HG03175 (cell line): ENCODE data around the gene RAB30.

Experiments used
- ATAC-seq: cut with Tn5 transposase; IDR thresholded peaks from one replicate; pipeline ENCODE4 v1.9.1; 2021; ENCODE audit warnings: mild to moderate bottlenecking, moderate library complexity; ENCODE audit not compliant: unreplicated experiment

The RAB30 gene

DNA sequence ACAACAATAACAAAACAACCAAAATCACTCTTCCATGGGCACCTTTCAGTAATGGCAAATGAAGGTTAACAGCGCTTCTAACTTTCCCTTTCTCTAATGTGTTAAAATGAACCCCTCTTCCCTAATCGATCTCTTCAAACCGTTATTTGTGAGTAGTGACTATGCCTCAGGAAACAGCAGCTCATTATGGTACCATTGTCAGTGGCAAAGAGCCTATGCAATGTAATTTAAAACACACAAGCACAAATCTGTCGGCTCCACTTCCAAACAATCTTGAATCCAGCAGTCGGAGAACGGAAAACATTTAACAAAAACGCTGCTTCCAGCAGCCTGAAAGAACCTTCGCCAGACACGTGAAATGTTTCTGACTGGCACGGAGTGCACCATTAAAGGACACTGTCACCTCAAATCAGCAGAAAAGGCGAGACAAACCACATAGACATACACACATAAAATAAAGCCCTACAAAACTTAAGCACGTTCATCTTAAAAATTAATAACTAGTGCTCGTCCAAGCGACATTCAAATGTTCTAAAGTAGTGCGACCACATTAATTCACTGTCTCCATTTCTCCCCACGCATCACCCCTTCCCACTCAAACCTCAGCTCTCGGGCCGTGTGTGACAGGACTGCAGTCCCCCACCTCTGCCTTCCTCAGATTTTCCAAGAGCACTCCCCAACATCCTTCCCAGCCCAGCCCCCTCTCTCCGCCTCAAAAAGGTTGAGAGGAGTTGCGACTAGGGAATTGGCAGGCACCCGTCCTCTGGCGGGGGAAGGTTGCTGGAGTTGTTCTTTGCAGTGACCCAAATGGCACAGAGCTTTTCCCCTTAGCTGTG lies 748 bp downstream of the RAB30 start:
- ATAC-seq, result no peak

DNA sequence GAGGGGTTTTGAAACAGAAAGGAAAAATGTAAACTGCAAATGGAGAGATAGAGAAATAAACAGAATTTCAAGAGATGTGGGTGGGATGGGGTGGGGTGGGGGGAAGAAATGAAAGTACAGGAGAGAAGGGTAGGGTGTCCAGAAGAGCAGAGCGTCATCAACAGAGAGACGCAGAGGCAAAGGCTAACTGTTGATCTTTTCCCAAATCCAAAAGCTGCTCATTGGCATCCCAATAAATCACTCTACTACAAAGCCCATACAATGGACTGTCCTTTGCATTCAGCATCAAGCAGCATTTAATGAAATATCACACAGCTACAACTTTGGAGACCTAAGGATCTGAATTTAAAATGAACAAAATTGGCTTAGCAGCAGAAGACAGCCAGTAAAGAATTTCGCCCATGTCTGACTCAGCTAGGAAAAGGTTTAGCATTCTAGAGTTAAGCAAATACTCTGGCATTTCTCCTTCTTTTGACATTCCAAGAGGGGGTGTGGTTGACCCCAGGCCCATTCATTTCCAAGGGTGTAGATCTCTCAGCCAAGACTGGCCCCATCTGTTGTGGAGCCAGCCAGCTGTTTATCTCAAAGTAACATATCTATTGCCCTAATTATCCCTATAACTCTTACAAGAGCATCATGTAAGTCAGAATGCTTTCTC lies 1.5 kb downstream of the RAB30 start:
- ATAC-seq, result no peak

DNA sequence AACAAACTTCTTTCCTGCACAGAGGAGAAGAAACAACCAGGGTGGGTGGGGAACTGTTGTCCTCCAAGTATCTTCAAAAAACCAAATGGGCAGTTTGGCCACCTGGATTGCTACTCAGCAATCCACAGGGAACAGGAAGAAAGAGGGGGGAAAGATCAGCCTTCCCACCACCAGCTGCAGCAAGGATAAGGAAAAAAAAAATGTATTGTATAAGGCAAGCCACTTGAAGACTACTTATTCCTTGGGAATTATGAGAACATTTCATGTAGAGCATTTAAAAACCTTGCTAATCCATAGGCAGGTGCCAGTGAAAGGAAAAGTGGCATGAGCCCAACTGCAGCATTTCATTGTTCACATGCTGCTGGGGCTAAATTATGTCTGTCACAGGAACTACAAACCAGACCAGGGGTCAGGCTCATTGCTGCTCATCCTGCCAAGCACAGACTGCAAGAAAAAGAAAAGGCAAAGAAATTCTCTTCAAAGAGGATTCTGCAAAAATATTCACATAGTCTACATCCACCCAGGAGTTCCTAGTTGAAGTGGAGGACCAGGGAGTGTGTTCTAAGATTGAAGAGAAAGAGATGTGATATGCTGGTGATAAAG lies 2.2 kb downstream of the RAB30 start:
- ATAC-seq, result no peak

DNA sequence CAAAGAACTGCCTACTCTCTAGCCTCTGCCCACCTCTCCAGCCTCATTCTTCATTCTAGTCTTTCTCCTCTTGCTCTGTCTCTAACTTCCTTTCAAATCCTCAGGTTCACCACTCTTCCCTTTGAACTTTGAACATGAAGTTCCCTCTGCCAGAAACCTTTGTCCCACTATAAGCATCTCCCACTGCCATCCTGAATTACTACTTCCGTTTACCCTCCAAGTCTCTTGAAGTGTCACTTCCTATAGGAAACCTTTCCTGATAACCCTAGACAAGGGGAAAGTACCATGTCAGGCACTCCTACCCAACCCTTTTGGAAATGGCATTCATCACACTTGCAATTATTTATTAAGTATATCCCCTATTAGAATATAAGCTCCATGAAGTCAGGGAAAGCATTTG lies 3.1 kb downstream of the RAB30 start:
- ATAC-seq, result no peak

DNA sequence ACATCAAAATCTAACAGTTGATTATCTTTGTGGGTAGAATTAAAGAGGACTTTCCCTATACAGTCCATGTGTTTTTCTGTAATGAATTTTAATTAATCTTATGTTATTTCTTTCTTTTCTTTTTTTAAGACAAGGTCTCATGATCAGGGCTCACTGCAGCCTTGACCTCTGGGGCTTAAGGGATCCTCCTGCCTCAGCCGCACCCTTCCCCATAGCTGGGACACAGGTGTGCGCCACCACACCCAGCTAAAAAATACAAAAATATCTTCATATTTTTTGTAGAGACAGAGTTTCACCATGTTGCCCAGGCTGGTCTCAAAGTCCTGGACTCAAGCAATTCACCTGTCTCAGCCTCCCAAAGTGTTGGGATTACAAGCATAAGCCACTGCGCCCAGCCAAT lies 7.7 kb downstream of the RAB30 start:
- ATAC-seq, result no peak

DNA sequence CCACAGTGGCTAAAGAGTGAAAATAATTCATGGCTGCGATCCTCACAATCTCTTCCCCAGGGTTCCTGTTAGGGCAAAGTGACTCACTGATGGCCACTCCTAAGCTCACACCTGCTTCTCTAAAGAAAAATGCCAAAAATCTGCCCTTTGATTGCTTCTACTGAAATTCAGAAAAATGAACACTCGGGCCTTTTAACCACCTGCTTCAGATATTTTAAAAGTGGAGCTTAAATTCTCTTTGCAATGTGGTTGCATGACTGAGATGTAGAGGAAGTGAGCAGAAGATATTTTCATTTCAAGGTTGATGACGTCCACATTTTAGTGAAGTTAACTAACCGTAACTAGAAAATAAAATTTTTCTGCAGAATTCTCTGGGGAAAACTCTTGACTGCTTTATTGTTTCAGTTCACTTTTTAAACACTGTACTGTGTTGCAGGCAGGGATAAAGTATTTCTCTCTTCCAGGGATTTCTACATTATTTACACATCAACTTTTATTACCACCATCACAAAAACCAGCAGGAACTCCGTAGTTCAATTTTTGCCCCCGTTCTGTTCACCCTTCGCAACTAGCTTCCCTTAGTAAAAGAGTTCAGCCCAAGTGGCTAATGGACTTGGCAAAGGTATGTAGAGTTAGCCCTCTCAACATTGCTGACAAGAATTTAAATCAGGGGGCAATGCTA lies 8.5 kb downstream of the RAB30 start:
- peak; percentile 76 for ATAC-seq

DNA sequence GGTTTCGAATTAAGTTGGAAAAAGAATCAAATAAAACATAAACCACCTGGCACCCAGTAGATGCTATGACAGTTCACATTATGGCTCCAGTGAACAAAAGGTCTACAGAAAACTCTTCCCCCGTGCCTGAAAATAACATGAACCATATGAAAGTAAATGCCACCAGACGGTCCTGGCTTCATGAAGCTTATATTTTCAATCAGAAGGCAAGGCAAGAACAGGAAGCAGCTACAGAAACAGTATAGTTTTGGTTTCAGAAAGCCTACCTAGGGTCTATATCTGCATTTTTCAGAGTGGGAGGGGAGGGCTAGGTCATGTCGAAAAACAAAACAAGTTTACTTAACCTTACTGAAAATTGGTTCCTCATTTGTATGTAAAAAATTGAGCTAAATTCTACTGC lies 9.8 kb downstream of the RAB30 start:
- peak; percentile 65 for ATAC-seq

DNA sequence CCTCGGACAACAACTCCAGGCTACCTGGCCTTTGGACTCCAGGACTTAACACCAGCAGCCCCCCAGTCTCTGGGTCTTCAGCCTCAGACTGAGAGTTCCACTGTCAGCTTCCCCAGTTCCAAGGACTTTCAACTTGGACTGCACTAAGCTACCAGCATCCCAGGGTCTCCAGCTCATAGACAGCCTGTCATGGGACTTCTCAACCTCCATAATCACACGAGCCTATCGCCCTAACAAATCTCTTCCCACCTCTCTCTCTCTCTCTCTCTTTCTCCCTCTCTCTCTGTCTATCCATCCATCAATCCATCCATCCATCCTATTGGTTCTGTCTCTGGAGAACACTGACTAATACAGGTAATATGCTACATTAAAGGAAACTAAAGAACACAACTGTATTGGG lies 10.7 kb downstream of the RAB30 start:
- no peak for ATAC-seq

DNA sequence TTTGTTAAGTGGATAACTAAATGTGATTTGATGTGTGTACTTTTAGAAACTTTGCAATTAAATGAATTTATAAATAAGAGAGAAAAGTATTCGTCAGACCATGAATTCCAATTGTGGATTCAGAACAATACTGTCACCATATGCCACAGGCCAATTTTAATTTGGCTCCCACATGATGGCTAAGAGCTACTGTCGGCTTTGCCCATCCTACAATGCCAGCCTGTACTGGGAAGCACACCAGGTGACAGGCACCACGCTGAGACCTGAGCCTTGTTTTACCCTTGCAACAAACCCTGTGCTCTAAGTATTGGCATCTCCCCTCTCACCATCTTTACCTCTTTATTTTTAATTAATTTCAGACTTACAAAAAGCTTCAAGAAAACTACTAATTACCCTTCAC lies 14.0 kb downstream of the RAB30 start:
- no peak for ATAC-seq

DNA sequence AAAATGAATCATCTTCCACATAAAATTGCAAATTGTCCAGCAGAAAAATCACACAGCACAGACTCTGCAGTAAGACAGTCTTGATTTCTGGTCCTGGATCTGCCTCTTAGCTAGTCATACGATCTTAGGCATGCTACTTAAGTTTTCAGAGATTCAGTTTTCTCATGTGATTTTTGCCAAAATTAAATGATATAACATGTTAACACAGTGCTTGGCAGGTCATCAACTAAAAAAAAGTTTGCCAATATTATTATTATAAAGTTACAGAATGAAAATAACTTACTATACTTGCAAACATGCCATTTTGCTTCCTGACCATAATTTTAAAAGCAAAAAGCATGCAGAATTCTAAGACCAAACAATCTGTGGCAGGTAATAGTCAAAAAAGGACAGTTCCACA lies 15.1 kb downstream of the RAB30 start:
- no peak for ATAC-seq

DNA sequence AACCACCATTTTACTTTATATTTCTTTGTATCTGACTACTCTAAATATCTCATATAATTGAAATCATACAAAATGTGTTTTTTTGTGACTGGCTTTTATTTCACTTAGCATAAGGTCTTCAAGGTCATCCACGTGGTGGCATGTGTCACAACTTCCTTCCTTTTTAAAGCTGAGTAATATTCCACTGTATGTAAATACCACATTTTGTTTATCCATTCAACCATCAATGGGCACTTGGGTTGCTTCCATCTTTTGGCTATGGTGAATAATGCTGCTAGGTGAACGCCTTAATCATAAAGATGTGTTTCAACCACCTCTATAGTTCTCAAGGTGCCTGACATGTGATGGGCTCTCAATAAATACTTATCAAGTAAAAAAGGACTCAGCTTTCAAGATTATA lies 15.5 kb downstream of the RAB30 start:
- no peak for ATAC-seq

DNA sequence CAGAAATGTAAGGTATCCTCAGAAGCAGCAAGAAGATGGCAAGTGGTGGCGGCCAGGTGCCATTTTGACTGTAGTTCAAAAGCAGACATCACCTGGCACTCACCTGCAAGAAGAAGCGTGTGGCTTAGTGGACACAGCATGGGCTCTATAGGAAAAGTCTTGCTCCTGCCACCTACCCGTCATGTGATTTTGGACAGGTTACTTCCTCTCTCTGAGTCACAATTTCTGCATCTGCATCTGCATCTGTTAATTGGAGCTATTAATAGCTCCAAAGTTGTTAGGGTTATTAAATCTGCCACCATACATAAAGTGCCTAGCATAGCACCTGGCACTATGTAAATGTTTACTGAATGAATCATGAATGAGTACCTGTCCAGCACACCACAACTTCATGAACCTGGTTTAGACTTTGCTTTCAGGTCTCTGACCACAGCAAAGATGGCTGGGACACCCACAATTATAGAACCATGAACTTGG lies 16.8 kb downstream of the RAB30 start:
- ATAC-seq, result peak; percentile 67

DNA sequence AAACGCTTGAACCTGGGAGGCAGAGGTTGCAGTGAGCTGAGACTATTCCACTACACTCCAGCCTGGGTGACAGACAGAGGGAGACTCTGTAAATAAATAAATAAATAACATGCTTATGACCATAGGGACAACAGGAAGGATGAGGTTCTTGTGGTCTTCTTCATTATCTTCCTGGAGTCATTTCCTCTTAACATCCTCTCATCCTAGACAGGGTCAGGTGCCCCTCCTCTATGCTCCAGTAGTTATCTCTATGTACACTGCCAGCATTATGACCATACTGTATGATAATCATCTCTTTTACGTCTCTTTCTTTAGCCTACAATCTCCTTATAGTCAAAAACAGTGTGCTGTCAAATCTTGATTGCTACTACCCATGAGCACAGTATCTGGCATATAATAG lies 17.7 kb downstream of the RAB30 start:
- peak; percentile 86 for ATAC-seq

DNA sequence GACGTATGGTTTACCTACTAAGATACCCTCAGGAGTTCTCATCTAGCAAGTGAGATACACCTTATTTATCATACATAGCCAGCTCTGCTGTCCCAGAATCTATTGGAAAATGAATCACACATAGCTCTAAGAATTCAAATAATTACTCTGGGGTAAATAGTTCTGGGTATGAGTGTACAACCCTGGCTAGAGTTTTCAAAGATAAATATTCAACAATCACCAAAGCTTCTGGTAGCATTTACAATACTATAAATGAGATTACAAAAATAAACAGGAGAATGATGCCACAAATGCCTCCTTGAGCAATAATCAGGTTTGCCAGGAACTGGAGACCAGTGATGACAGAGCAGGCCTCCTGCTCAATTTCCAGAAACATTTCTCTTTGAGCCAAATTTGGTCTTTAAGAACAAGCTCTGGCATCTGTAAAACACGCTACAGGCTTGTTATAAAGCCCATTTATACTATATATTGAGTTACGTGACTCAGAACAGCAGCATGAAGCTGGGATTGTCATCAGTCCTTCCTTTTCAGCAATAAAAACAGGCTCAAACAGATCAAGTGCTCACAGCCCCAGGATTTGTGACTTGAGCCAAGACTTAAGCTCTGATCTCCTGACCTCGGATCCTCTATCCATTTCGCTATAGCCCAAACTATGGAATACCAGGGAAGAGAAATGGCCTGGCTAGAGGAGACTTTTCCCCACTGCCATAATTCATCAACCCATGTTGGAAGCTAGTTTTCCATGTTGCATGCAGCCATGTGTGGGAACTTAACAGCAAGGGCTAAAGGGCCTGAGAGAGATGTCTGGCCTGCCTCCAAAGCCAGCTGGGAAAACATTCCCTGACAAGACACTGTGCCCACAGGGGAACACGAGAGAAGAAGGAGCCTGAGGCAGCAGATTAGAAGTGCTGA lies 19.7 kb downstream of the RAB30 start:
- ATAC-seq, result no peak

DNA sequence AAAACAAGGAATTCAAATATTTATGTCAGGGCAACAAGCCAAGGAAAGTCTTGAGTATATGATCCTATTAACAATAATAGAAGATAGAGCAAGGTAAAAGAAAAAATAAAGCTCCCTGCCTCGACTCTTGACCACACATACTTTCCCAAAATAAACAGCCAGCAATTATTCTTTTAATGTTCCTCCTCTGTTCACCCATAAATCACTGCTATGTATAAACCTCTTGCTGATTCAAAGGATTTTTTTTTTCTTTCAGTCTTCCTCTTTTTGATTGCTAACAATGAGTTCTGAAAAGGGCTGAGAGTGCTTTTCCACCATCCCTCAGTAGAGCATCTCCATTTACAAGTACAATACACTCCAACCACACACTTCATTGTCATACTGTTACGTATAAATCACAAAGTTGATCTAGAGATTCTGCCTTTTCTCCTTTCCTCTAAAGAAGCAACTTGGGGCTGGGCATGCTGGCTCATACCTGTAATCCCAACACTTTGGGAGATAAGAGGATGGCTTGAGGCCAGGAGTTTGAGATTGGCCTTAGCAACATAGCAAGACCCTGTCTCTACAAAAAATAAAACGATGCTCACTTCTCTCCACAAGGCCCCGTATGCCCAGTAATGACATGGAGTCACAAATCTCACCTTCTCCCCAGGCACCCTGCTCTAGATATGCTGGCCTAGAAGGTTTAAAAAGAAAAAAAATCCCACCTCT lies 24.0 kb downstream of the RAB30 start:
- no peak for ATAC-seq

DNA sequence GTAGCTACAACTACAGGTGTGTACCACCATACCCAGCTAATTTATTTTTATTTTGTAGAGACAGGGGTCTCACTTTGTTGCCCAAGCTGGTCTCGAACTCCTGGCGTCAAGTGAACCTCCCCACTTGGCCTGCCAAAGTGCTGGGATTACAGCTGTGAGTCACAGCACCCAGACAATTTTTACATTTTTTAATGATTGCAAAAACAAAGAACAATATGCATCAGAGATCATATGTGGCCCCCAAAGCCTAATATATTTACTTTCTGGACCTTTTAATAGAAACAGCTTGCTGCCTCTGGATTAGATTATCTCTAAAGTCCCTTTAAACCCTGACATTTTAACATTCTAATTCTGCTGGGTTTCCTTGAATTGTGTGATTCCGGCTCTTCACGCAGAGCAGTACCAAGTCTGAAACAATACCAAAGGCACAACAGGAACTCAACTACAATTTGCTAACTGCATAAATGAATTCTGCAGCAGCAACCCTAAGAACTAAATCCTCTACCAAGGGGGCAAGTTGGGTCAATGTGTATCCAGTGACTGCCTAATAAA lies 25.0 kb downstream of the RAB30 start:
- no peak for ATAC-seq

DNA sequence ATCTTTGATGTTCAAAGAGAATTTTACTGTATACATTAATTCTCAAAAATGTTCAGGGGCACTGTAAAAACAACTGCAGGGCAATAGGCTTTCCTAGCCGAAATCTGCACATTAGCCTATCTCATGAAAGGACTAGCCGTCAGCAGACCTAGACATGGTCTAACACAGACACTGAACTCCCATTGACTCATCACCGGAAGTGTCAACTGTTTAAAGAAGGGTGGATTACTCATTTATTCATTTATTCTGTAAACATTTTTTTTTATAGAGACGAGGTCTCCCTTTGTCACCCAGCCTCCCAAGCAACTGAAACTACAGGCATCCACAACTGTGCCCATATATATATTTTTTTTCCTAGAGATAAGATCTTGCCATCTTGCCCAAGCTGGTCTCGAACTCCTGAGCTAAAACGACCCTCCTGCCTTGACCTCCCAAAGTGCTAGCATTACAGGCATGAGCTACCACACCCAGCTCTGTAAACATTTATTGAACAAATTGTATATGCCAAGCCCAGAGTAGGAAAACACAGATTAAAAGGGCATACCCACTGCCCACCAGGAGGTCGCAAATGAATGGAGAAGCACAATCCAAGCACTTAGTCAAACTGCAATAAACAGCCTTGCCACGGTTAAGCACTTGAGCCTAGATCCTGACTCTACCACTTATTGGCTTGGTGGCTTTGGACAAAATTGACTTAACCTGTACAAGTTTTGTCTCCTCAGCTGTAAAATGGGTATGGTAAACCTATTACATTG lies 26.6 kb downstream of the RAB30 start:
- ATAC-seq, result peak; percentile 73

DNA sequence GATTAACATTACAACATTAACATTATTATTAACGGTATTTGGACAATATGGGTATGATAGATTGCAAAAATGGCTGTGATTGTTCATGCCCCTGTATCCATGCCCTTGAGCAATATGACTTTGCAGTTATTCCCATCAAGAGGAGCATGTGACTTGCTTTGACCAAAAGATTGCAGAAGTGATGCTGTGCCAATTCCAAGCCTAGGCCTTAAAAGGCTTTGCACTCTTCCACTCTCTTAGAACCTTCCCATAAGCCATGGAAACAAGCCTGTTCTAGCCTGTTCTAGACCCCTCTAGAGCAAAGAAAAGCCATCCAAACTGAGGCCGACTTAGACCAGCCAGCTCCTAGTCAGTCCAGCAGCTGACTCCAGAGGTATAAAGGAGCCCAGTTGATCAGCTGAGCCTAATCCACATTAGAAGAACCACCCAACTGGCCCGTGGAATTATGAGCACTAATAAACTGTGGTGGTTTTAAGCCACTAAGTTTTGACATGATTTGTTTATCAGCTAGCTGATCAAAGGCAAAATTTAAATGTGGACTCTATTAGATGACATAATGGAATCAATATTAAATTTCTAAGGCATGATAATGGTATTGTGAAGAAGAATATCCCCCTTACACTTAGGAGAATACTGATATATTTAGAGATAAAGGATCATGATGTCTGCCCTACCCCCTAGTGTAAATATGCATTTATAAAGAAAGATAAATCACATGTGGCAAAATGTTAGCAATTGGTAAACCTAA lies 28.6 kb downstream of the RAB30 start:
- ATAC-seq, result no peak
